Fibroblast of mammary gland (primary cell): ENCODE measurements around the gene ETV6.
A peak's percentile ranks its signal among the peaks of the same experiment; 100 is the strongest.

ENCODE experiments used
- DNase-seq: peaks from one replicate; pipeline ENCODE4 v3.0.0-alpha.2; 2010; ENCODE audit warnings: low read depth
- H3K4me3 ChIP-seq: 2 replicates; pipeline ENCODE4 v1.5.1; 2011; ENCODE audit warnings: low read depth, mild to moderate bottlenecking, low read length, moderate library complexity; ENCODE audit not compliant: control insufficient read depth
- TF ChIP-seq, protein P1 (sequence below): conservative IDR thresholded peaks from 2 replicates; pipeline ENCODE4 v1.5.1; 2011; ENCODE audit warnings: low read depth, low read length, inconsistent platforms; ENCODE audit not compliant: control insufficient read depth, insufficient read depth

ETV6 gene

GRCh38 chr12:11794751-11795150 is 145.3 kb downstream of the ETV6 start:
- TF ChIP-seq, protein P1, sequence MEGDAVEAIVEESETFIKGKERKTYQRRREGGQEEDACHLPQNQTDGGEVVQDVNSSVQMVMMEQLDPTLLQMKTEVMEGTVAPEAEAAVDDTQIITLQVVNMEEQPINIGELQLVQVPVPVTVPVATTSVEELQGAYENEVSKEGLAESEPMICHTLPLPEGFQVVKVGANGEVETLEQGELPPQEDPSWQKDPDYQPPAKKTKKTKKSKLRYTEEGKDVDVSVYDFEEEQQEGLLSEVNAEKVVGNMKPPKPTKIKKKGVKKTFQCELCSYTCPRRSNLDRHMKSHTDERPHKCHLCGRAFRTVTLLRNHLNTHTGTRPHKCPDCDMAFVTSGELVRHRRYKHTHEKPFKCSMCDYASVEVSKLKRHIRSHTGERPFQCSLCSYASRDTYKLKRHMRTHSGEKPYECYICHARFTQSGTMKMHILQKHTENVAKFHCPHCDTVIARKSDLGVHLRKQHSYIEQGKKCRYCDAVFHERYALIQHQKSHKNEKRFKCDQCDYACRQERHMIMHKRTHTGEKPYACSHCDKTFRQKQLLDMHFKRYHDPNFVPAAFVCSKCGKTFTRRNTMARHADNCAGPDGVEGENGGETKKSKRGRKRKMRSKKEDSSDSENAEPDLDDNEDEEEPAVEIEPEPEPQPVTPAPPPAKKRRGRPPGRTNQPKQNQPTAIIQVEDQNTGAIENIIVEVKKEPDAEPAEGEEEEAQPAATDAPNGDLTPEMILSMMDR: no peak
- H3K4me3 ChIP-seq: no peak overlapping the region
- no peak for DNase-seq

GRCh38 chr12:11795192-11795912 is 145.9 kb downstream of the ETV6 start:
- TF ChIP-seq, protein P1: no peak
- H3K4me3 ChIP-seq: no peak overlapping the region
- DNase-seq: no peak

DNA sequence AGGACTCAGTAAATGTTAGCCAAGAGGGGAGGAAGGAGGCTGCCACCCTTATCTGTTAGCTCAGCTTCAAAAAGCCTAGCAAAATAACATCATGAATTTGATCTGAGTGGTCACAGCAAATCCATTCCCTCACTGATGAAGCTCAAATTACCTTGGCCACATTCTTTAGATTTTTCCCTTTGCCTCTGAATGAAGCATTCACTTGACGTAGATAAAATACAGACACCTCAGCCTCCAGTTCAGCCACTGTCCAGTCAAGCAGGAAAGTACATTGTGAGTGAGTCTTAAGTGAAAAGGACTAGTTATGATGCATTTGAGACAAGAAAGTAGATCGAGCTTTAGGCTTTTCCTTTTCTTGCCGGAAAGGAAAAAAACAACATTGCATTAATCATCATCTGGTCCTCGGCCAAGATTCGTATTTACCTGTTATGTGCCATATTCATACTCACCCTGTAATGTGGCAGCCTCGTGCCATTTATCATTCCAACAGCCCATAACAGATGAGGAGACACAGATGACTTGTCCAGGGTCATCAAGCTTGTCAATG is 146.5 kb downstream of the ETV6 start:
- peak; percentile 53 for DNase-seq
- TF ChIP-seq, protein P1: no peak
- H3K4me3 ChIP-seq: no peak overlapping the region

DNA sequence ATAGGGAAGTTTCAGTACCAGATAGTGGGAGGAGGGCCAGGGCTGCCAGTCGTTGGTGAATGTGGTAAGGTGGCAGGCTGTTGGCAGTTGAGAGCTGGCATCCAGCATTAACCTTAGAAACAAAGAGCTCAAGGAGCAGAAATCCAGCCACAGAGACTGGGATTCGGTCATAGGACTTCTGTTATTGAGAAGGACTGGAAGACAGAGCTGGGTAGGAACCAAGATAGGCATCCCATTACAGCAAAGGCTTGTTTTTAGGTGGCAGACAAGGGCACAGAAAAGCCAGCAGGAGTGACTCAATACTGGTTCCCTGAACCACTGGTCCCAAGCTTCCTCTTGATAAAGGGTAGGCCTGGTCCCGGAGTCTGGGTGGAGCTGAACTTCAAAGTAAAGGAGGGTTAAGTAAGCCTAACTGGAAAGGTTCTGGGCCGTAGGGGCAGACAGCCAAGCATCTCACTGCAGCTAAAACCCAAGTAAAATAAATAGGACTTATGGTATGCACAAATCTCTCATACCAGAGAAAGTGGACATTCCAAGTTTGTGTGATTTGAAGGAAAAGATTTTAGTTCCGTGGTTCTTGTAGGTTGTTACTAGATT is 147.9 kb downstream of the ETV6 start:
- peak; percentile 15 for DNase-seq
- TF ChIP-seq, protein P1: no peak

GRCh38 chr12:11798006-11798708 is 148.7 kb downstream of the ETV6 start:
- no peak overlapping the region for H3K4me3 ChIP-seq
- TF ChIP-seq, protein P1: no peak
- no peak for DNase-seq

More for the DNA sequence above, 147.9 kb downstream of the ETV6 start:
- no peak overlapping the region for H3K4me3 ChIP-seq

- TF ChIP-seq, protein P1: no peak
- DNase-seq: peak; percentile 89
- no peak overlapping the region for H3K4me3 ChIP-seq
Observed at GRCh38 chr12:11798856-11799501, 149.5 kb downstream of the ETV6 start.
